Ammon's horn (tissue), 1 donor: Measurements from ENCODE around the gene ADAMTS4.
"Not testable (repeated sequence)": the region's sequence is repeated elsewhere in the genome, so short reads cannot be mapped to it uniquely, and the experiment has no call there.

Experiments
- DNase-seq: peaks from one replicate; pipeline ENCODE4 v3.0.0-alpha.2; 2016; ENCODE audit warnings: low spot score

Gene ADAMTS4

DNA sequence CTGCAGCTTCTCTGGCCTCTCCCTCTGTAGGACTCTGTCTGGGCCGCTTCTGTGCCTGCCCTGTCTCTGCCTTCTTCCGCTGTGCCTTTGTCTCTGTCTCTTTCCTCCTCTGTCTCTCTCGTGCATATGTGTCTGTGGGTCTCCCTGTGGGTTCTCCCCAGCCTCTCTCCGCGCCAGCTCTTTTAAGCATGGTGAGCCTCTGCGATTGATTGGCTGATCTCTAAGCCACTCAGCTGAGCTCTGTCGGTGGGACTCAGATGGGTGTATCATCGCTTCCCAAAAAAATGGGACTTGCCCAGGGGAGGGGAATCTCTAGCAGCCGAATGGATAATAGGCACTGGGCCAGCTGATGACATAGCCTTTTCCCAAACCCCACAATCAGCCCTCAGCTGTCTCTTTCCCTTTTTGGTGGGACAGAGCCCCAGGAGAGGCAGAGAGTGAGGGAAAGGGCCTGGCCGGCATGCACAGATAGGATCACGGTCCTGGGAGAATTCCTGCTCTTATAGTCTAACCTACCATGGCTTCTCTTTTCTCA, at the start of gene ADAMTS4:
Gene ADAMTS4 (minus strand): TSS at position 158 of the 535 bp plus-strand sequence. CDS start 427 bp downstream, outside the sequence.
- peak; percentile 92 for DNase-seq

DNA sequence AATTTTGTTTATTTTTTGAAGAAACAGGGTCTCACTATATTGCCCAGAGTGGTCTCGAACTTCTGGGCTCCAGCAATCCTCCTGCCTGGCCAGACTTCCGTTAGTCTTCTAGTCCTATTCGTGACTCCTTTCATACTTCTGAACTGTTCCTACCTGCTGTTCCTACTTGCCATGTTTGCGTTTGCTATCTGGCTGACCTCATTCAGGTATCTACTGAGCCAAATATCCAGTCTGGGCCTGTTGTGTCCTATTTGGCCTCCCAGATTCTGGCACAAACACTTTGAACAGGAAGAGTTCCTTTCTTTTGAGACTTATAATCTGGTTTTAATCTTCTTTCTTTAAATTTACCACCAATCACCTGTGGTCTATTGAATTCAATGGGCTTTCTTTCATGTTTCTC, 46.0 kb upstream of the ADAMTS4 start:
- no peak for DNase-seq

GRCh38 chr1:161242313-161242712, 43.5 kb upstream of the ADAMTS4 start:
- no peak for DNase-seq

- no peak for DNase-seq
Measured at GRCh38 chr1:161241682-161242081, 42.8 kb upstream of the ADAMTS4 start.

- peak; percentile 28 for DNase-seq
Measured at GRCh38 chr1:161238039-161238473, 39.2 kb upstream of the ADAMTS4 start, which contains the start of gene NR1I3. NR1I3 (minus strand) TSS chr1:161238203; CDS start chr1:161236565, 1,638 bp downstream.

DNA sequence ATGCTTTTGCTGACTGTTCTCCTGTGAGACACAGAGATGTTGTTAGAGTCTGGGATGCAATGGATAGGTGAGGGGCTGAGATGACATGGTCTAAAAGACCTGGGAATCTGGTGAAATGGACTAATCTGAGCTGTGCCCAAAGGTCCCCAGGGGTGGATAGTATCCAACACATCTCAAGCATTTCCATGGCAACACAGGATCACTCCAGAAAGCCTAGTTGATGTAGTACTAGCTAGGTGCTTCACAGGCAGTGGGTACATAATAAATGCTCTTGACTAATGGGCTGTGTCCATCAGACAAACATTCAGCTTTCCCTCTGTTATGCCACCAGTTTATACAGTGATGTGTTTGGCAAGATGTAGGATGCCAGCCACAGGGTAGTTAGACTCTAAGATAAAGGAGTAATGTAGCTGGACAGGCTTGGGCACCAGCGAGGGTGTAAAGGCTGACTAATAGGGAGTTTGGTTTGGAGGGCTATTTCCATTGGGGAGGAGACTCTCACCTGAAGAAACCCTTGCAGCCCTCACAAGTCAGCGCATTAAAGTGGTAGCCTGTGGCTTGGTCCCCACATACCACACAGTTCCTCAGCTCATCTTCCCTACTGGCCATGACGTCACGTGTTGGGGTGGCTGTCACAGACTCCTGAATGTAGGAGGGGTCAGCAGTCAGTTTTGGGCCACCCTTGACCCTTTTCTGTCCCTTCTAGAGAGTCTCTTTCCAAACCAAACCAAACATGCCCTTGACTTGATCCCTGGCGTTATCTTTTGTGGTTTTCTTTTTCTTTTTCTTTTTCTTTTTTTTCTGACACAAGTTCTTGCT, 37.3 kb upstream of the ADAMTS4 start:
- no peak for DNase-seq

- no peak for DNase-seq
Measured at GRCh38 chr1:161233102-161233501, 34.2 kb upstream of the ADAMTS4 start.

DNA sequence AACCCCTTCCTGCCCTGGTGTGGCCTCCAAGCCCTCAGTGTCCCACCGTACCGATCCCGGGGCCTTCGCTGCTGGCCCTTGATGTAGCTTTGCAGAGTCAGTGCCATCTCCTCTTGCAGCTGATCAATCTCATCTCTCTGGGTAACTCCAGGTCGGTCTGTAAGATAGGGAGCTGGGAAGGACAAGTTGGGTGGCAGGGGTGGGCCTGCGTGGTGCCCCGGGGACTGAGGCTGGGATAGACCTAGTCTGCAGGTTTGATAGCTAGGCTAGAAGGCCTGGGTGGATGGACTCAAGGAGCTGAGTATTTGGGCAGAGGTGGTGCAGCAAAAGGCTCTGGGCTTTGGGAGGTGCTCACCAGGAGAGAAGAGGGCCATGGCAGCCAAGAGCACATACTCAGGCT, 31.9 kb upstream of the ADAMTS4 start:
- DNase-seq: no peak

DNA sequence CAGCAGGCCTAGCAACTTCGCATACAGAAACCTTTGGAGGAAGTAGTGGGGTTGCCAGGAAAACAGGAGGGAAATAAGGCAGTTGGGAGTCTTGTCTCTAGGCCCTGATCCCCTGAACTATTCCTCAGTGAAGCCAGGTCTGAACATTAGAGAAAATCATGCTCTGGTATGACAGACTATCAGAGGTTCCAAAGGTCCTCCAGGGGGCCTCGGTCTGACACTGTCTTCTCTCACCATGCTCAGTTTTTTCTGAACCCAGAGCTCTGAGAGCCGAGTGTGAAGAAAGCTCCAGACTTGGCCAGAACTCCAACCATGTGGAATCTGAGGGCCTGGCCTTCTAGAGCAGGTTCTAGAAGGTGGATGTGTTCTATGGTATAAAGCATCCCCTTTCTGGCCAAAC, 31.0 kb upstream of the ADAMTS4 start:
- no peak for DNase-seq

DNA sequence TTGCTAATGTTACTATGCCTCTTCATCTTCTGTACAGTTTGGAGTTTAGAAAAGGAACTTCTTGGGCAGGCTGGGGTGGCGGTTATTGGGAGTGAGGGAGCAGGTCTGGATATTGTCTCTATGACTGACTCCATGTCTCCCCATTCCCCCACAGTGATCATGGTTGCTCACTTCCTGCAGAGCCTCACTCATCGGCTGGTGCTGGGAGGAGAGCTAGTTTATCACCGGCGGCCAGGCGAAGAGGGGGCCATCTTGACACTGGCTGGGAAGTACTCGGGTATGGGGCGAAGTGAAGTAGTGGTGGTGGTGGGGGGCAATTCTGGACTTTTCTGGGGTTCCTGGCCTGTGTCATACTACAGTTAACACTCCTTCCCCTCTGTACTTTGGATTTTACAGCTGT, 29.2 kb upstream of the ADAMTS4 start:
- DNase-seq: no peak

DNA sequence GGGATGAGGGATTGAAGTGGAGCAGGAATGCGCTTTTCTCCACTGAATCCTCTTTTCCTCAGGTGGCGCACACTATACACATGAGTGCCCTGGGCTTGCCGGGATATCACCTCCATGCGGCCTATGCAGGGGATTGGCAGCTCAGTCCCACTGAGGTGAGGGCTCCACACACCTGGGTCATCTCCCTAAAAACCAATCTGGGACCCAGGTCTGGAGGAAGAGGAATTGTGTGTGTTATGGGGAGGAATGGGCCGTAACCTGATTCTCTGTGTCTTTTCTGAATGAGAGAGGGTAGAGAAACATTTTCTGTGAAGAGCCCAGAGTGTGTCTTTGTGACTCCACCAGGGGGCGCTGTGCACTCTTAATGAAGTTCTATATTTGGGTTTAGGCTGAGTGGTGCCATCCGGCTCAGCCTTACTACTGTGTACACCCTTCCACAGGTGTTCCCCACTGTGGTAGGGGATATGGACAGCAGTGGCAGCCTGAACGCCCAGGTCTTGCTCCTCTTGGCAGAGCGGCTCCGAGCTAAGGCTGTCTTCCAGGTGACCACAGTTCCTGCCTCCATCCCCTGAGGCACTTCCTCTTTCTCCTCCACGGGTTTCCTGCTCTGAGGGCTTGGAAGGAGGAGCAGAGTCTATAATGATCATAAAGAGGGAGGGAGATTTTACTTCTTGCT, 28.5 kb upstream of the ADAMTS4 start:
- DNase-seq: peak; percentile 89

DNA sequence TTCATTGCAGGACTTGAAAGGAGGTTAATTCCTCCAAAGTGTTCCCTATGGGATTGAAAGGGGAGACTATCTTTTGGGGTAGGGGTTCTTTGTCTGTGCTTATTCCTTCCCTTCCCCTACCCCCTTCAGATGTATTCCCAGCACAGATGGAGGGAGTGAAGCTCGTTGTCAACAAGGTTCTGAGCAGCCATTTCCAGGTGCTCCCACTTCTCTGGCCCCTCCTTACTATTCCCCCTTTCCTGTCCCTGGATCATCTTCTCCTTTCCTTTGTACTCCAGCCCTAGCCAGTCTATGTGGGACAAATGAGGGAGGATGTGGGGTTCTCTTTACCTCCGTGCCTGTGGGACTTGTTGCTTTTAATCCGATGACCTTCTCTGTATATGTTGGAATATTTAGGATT, 27.9 kb upstream of the ADAMTS4 start:
- DNase-seq: no peak

DNA sequence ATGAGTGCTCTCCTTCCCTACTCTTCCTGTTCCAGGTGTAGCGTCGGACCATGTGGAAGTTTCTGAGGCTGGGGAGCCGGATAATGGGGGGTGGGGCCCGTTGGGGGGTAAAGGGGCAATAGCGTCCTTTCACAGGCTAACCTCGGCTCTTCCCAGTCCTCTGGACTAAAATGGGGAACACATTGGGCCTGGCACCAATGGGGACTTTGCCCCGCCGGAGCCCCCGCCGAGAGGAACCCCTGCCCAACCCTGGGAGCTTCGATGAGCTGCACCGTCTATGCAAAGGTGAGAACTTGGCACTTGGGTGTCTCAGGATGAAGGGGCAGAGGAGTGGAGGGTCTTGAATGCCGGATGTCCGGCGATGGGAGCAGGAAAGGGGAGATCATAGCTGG, 27.5 kb upstream of the ADAMTS4 start:
- DNase-seq: no peak

- peak; percentile 98 for DNase-seq
Measured at GRCh38 chr1:161225534-161226319, 26.9 kb upstream of the ADAMTS4 start, which contains the start of gene TOMM40L. TOMM40L (plus strand) TSS chr1:161226060; CDS start chr1:161226490, 430 bp downstream.

DNA sequence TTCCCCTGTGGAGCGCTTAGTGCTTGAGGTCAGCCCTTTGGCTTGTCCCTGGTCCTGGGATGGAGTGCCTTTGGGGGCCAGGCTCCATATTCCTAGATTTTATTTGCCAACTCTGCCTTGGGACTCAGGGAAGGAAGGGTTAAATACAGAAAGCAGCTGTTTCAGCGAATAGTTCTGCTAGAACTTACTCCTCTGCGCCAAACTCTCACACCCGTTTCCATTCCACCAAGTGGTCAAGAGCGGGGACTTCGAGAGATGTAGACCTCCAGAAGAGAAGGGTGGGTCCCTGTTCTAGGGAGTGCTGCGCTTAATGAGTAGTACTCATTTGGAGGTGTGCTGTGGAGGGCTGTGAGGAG, 26.3 kb upstream of the ADAMTS4 start:
- no peak for DNase-seq

DNA sequence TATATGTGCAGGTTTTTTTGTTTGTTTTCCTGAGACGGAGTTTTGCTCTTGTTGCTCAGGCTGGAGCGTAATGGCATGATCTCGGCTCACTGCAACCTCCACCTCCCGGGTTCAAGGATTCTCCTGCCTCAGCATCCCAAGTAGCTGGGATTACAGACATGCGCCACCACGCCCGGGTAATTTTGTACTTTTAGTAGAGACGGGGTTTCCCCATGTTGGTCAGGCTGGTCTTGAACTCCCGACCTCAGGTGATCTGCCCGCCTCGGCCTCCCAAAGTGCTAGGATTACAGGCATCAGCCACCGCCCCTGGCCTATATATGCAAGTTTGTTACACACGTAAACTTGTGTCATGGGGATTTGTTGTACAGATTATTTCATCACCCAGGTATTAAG, 25.8 kb upstream of the ADAMTS4 start:
- not testable (repeated sequence) for DNase-seq

- DNase-seq: no peak
Measured at GRCh38 chr1:161223805-161224694, 25.2 kb upstream of the ADAMTS4 start.

DNA sequence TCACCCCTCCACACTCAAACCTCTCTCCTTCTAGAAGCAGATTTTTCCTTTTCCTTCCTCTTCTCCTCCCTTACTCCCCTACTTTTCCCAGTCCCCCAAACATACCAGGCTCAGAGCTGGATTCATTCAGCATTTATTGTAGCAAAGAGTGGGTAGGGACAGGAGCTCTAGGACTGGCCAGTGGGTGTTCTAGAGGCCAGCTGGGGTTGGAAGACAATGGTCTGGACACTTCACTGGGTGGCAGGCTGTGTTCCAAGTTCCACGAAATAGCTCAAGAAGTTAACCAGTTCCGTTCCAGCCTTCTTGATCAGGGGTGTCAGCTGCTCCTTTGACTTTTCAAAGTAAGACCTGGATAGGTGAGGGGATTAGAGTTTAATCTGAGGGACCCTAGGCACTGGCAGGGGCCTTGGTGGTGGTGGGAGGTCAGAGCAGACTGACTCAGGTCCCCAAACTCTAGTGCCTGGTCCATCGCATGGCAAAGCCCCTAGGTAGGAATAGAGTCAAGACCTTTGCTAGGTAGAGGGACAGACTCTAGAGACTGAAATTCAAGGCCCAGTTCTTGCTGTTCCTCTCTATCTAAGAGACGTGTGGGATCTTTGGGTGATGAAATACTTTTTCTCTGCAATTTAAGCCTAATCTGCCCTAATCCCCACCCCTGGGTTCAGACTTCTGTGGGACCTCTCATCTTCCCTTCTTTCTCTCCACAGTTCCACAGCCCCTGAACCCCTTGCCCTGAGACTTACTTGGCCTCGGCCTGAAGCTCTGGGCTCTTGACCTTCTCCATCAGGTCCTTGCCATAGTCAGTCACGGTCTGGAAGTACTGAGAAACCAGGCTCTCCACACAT, 23.5 kb upstream of the ADAMTS4 start:
- no peak for DNase-seq

DNA sequence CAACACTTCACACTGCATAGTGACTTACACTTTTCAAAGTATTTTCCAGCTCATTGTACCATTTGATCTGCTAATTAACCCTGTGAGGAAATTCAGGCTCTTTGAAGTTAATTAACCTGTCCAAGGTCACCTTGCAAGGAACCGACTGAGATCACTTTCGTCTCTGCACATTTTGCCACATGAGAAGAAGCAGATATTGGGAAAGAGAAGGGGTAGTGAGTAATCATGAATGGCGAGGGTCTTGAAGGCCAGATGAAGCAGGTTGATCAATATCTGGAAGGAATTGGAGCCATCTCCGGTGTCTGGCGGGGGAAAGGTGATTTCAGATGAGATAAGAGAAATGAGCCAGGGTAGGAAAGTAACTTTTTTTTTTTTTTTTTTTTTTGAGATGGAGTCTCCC, 21.1 kb upstream of the ADAMTS4 start:
- no peak for DNase-seq
